K562 (cell line): ENCODE measurements around the gene STUB1. TPM values are rescaled to one million over a fixed set of nuclear protein-coding genes. Genes with fewer than 3 reads are reported as not detected.

Experiments used
- ATF6 ChIP-seq: sonication (generic); formaldehyde crosslinking; IDR thresholded peaks from 2 replicates; pipeline ENCODE4 v1.4.0; 2020; ENCODE audit warnings: mild to moderate bottlenecking, missing genetic modification reagents
- CLOCK ChIP-seq: fragments of 250-450 bp; sonication (Bioruptor Pico); IDR thresholded peaks from 2 replicates; pipeline ENCODE4 v1.4.0; 2020; ENCODE audit warnings: mild to moderate bottlenecking, moderate library complexity, borderline replicate concordance
- DDX20 ChIP-seq: fragments of 450-650 bp; IDR thresholded peaks from 2 replicates; pipeline ENCODE4 v1.6.1; 2016; ENCODE audit warnings: missing genetic modification characterization, low read depth, mild to moderate bottlenecking, missing compliant biosample characterization, moderate library complexity
- ETV6 ChIP-seq, 3 experiments: fragments of 150-350 bp in 1 of 3; sonication (generic) in 1 of 3; formaldehyde crosslinking in 1 of 3; IDR thresholded peaks; 2 replicates each; pipeline versions ENCODE4 v1.6.1 to v1.8.0; 2014 to 2022; ENCODE audit warnings: borderline replicate concordance in 2 of 3, low read depth in 2 of 3, antibody characterized with exemption in 1 of 3, low read length in 1 of 3, mild to moderate bottlenecking in 1 of 3, missing genetic modification reagents in 1 of 3
- HBP1 ChIP-seq: fragments of 450-650 bp; formaldehyde crosslinking; IDR thresholded peaks from 2 replicates; pipeline ENCODE4 v1.4.0; 2022; ENCODE audit warnings: missing genetic modification characterization
- HDAC8 ChIP-seq: fragments of 450-650 bp; IDR thresholded peaks from 2 replicates; pipeline ENCODE4 v1.6.1; 2016; ENCODE audit warnings: mild to moderate bottlenecking, missing genetic modification characterization, moderate library complexity, missing compliant biosample characterization
- HMBOX1 ChIP-seq: sonication (generic); IDR thresholded peaks from 2 replicates; pipeline ENCODE4 v1.6.1; 2016
- JUN ChIP-seq, 2 experiments: sonication (generic) in 1 of 2; formaldehyde crosslinking in 1 of 2; IDR thresholded peaks; 2 replicates each; pipeline versions ENCODE4 v1.6.1 to v1.8.0; 2012 to 2022; ENCODE audit warnings: borderline replicate concordance in 2 of 2, mild to moderate bottlenecking in 2 of 2, improper control_type of control experiment in 1 of 2, low read depth in 1 of 2, low read length in 1 of 2, missing genetic modification reagents in 1 of 2
- NFIC ChIP-seq: fragments of 450-650 bp; IDR thresholded peaks from 2 replicates; pipeline ENCODE4 v1.6.1; 2017; ENCODE audit warnings: mild to moderate bottlenecking, inconsistent platforms
- NRF1 ChIP-seq, 2 experiments: fragments of 450-650 bp; IDR thresholded peaks in 1 of 2; conservative IDR thresholded peaks in 1 of 2; 2 replicates each; pipeline ENCODE4 v1.6.1; 2014; ENCODE audit warnings: mild to moderate bottlenecking in 2 of 2
- POLR2A ChIP-seq: fragments of 450-650 bp; conservative IDR thresholded peaks from 2 replicates; pipeline ENCODE4 v1.6.1; 2016
- PREB ChIP-seq: sonication (generic); formaldehyde crosslinking; IDR thresholded peaks from 2 replicates; pipeline ENCODE4 v1.8.1; 2023; ENCODE audit warnings: mild to moderate bottlenecking, missing genetic modification reagents
- RBM14 ChIP-seq: fragments of 200-400 bp; formaldehyde crosslinking; IDR thresholded peaks from 2 replicates; pipeline ENCODE4 v1.6.1; 2018; ENCODE audit warnings: low read depth, mild to moderate bottlenecking, low read length, moderate library complexity, borderline replicate concordance; ENCODE audit not compliant: insufficient read depth
- SPI1 ChIP-seq: IDR thresholded peaks from 2 replicates; pipeline ENCODE4 v1.6.1; 2011; ENCODE audit warnings: low read depth, low read length, control low read depth, borderline replicate concordance
- SUPT5H ChIP-seq: fragments of 450-650 bp; IDR thresholded peaks from 2 replicates; pipeline ENCODE4 v1.6.1; 2016
- ZFX ChIP-seq: sonication (generic); formaldehyde crosslinking; IDR thresholded peaks from 2 replicates; pipeline ENCODE4 v1.8.0; 2022; ENCODE audit warnings: mild to moderate bottlenecking, missing genetic modification reagents, moderate library complexity
- ZNF224 ChIP-seq: sonication (generic); formaldehyde crosslinking; IDR thresholded peaks from 2 replicates; pipeline ENCODE4 v1.8.0; 2022; ENCODE audit warnings: mild to moderate bottlenecking, missing genetic modification reagents
- ZNF324 ChIP-seq: fragments of 250-450 bp; sonication (Bioruptor Pico); IDR thresholded peaks from 2 replicates; pipeline ENCODE4 v1.4.0; 2020; ENCODE audit warnings: mild to moderate bottlenecking
- polyA plus RNA-seq, 8 experiments: library from polyadenylated mRNA; depleted of rRNA in 4 of 8; stranded (reverse) in 5 of 8; unstranded in 3 of 8; fragments of >200 nt; fragmentation: Nextera tagmentation in 2 of 8; fragmentation: Illumina TruSeq in 1 of 8; extraction: Ambion mirVana in 2 of 8; extraction: Trizol in 1 of 8; gene quantifications; 2 replicates each; pipeline versions ENCODE4 v1.2.1 to v1.2.3, GENCODE V29; 2011 to 2014; ENCODE audit warnings: inconsistent platforms in 1 of 8, missing spikeins in 1 of 8
- total RNA-seq, 7 experiments: library from RNA; depleted of rRNA in 6 of 7; stranded (reverse); fragments of >200 nt in 6 of 7; fragmentation: Illumina TruSeq in 2 of 7; extraction: Trizol in 2 of 7; gene quantifications; 2 replicates each; pipeline versions ENCODE4 v1.2.1 to v1.2.3, GENCODE V29; 2011 to 2021; ENCODE audit warnings: low replicate concordance in 1 of 7

Gene STUB1
- total and polyA plus RNA-seq, 9 of the 15 experiments (the other 6 are each of a cell fraction or from before 2014, with no cell fraction given), result 10.6 to 251 (median 152) TPM

- TF ChIP-seq CLOCK (no peak), ATF6 (no peak), POLR2A (no peak), HDAC8 (tag) (no peak), SUPT5H (no peak), DDX20 (no peak), NFIC (no peak), HMBOX1 (no peak), ZFX (CRISPR knock-in tag) (no peak), NRF1 (conservative IDR thresholded peaks at IDR 0.05 in 1 of 2, IDR thresholded peaks at IDR 0.05 in 1 of 2) (no peak), SPI1 (no peak), PREB (CRISPR knock-in tag) (no peak), ZNF324 (CRISPR knock-in tag) (no peak), HBP1 (CRISPR knock-in tag) (no peak), ZNF224 (CRISPR knock-in tag) (no peak), RBM14 (no peak), JUN (IDR thresholded peaks at IDR 0.05; ENCODE audit: borderline replicate concordance, low read depth, low read length) (0 out of 2 replicates have a peak, but pooled peaks have one; percentile 17), JUN (CRISPR knock-in tag; IDR thresholded peaks at IDR 0.05; ENCODE audit: borderline replicate concordance) (no peak), ETV6 (IDR thresholded peaks at IDR 0.05; ENCODE audit: borderline replicate concordance in 1 of 2, low read depth in 2 of 2, low read length in 1 of 2) (no peak), ETV6 (CRISPR knock-in tag; IDR thresholded peaks at IDR 0.05; ENCODE audit: borderline replicate concordance) (no peak)
These were observed 31.5 kb downstream of the STUB1 start (continued) for GRCh38 chr16:711548-712320.
